C4-2B (cell line): Measurements from ENCODE around the gene SVOP.

Source experiments
- CTCF ChIP-seq: fragments of 450-650 bp; conservative IDR thresholded peaks from 2 replicates; pipeline ENCODE4 v1.5.1; 2017; ENCODE audit warnings: mild to moderate bottlenecking
- ZFX ChIP-seq: fragments of 450-650 bp; IDR thresholded peaks from 2 replicates; pipeline ENCODE4 v1.6.1; 2017

- no peak for TF ChIP-seq ZFX
- TF ChIP-seq CTCF: no peak
These were observed 16.9 kb downstream of the SVOP start for GRCh38 chr12:109004017-109004416.
